Activated B cell treated with CpG ODN at 0.5 μM for 24 hours (primary cell): ENCODE results near the gene LILRA5. TPM values are rescaled to one million over a fixed set of nuclear protein-coding genes. Genes with fewer than 3 reads are reported as not detected.
A peak's percentile ranks its signal among the peaks of the same experiment; 100 is the strongest.

Experiments used
- ATAC-seq: fragments of 200-7000 bp; cut with Tn5 transposase; one replicate; pipeline ENCODE4 v1.10.0; 2021; ENCODE audit warnings: low read depth, mild to moderate bottlenecking, moderate library complexity
- CTCF ChIA-PET: fragments of 350-600 bp; sonication (Branson Sonifier 250); formaldehyde crosslinking; loops from one replicate; lab custom pipeline; 2021; ENCODE audit warnings: antibody characterized with exemption; lab: Charles Lee
- POLR2A ChIA-PET: fragments of 350-600 bp; sonication (Branson Sonifier 250); formaldehyde crosslinking; loops from one replicate; lab custom pipeline; 2021; ENCODE audit warnings: antibody characterized with exemption; lab: Charles Lee
- DNase-seq: peaks from one replicate; pipeline ENCODE4 v3.0.0; 2022
- H3K27ac Mint-ChIP-seq: one replicate; pipeline ENCODE4 v1.8.0; 2020; ENCODE audit warnings: mixed read lengths
- H3K27me3 Mint-ChIP-seq: one replicate; pipeline ENCODE4 v1.8.0; 2021; ENCODE audit warnings: mixed read lengths
- H3K36me3 Mint-ChIP-seq: one replicate; pipeline ENCODE4 v1.8.0; 2021; ENCODE audit warnings: low read depth, mixed read lengths
- H3K4me1 Mint-ChIP-seq: one replicate; pipeline ENCODE4 v1.8.0; 2021; ENCODE audit warnings: mixed read lengths
- H3K4me3 Mint-ChIP-seq: one replicate; pipeline ENCODE4 v1.8.0; 2020; ENCODE audit warnings: mild to moderate bottlenecking, mixed read lengths
- H3K9me3 Mint-ChIP-seq: one replicate; pipeline ENCODE4 v1.8.0; 2020; ENCODE audit warnings: mixed read lengths
- intact Hi-C: fragments of 100-400 bp; cut with micrococcal nuclease; formaldehyde crosslinking; loops from one replicate; pipeline ENCODE4 v1.15.1; 2024
- total RNA-seq: library from RNA; stranded (reverse); gene quantifications from 2 replicates; pipeline ENCODE4 v1.2.3, GENCODE V29; 2022
- TF ChIP-seq, protein P1 (sequence below): fragments of 200-600 bp; IDR thresholded peaks from one replicate; pipeline ENCODE4 v1.8.0; 2022; ENCODE audit warnings: antibody characterized with exemption, mild to moderate bottlenecking

LILRA5 gene
- total RNA-seq, 1 donor from 2014 or later = 1.3 TPM

DNA sequence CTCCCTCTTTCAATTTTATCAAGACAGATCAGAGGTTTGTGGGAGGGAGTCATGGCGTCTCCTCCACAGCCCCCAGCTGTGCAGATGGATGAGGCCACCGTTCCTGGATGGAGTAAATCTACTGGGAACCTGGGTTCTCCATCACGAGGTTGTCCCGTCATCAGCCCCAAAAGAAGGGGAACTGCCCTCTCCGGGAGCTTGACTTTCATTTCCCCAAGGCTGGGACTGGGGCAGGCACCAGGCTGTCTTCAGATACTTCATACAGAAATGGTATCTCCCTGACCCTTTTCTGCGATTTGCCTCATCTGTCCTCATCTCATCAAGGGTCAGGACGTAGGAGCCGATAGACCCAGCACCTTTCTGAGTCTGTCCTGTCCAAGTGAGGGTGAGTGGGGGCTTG is 41.9 kb downstream of the LILRA5 start:
- ATAC-seq (no peak), DNase-seq (no peak)
- TF ChIP-seq, protein P1, sequence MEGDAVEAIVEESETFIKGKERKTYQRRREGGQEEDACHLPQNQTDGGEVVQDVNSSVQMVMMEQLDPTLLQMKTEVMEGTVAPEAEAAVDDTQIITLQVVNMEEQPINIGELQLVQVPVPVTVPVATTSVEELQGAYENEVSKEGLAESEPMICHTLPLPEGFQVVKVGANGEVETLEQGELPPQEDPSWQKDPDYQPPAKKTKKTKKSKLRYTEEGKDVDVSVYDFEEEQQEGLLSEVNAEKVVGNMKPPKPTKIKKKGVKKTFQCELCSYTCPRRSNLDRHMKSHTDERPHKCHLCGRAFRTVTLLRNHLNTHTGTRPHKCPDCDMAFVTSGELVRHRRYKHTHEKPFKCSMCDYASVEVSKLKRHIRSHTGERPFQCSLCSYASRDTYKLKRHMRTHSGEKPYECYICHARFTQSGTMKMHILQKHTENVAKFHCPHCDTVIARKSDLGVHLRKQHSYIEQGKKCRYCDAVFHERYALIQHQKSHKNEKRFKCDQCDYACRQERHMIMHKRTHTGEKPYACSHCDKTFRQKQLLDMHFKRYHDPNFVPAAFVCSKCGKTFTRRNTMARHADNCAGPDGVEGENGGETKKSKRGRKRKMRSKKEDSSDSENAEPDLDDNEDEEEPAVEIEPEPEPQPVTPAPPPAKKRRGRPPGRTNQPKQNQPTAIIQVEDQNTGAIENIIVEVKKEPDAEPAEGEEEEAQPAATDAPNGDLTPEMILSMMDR = no peak
- H3K4me3 Mint-ChIP-seq = no peak overlapping the region
- ChIA-PET CTCF (no interaction called here), POLR2A (interaction anchor here (1.7 kb wide), 1 partner anchor 23 kb away, joined by 3 read pairs; no protein-coding TSS in a partner anchor)
- intact Hi-C loops = no loop called here
- no peaks in the 10 kb centered on the region for H3K36me3 Mint-ChIP-seq
- H3K9me3 Mint-ChIP-seq = no peaks in the 10 kb centered on the region
- H3K27ac Mint-ChIP-seq = no peak overlapping the region
- peaks cover 19% of the 10 kb centered on the region for H3K4me1 Mint-ChIP-seq
- peaks cover 16% of the 10 kb centered on the region for H3K27me3 Mint-ChIP-seq

DNA sequence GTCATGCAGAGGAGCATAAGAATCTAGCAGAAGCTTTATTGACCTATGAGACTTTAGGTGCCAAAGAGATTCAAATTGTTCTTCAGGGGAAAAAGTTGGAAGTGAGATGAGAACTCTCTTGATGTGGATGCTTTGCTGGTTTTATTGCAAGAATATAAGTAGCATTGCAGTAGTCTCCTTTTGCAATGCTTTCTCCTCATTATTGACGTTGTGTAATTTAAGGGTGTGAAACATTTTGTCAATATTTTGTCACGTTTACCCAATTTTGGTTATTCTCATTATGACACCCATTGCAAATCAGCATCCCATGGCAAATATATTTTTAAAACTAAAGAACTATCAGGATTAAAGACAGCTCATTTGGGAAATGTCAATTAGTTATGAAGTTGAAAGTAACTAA is 44.0 kb downstream of the LILRA5 start:
- ChIA-PET CTCF (interaction anchor here (1.9 kb wide), 1 partner anchor 37 kb away, joined by 3 read pairs; no protein-coding TSS in a partner anchor), POLR2A (no interaction called here)

DNA sequence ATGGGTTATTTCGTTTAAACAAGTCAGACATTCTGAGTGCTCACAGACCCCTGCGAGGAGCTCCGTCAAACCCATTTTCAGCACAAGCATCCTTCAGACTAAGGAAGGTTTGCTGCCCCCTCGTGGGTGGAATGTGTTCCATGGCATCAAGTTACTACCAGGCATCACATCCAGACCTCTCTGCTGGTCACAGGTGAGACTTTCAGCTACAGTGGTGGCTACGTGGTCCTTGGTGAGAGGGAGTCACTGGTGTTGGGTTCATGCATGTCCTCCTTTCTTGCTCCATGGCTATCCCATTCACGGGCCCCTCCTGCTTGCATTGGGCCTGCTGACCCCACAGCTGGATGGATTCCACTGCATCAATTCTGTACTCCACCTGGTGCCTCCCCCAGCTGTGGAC is 46.8 kb downstream of the LILRA5 start:
- TF ChIP-seq, protein P1 = no peak
- Mint-ChIP-seq H3K27me3 (peaks cover 19% of the 10 kb centered on the region), H3K27ac (no peak overlapping the region), H3K4me3 (no peak overlapping the region), H3K4me1 (peaks cover 3% of the 10 kb centered on the region), H3K36me3 (no peaks in the 10 kb centered on the region), H3K9me3 (no peaks in the 10 kb centered on the region)
- ChIA-PET POLR2A (interaction anchor here (0.8 to 1.3 kb wide), 2 partner anchors 19 to 23 kb away, joined by 3 to 9 read pairs; no protein-coding TSS in a partner anchor), CTCF (interaction anchor here (0.7 to 4.0 kb wide), 23 partner anchors 13 to 174 kb away, joined by 3 to 40 read pairs (median 5); partner anchors contain the start of genes LILRA5, LILRB2 and MBOAT7)
- intact Hi-C loops = loop anchor here (1.0 to 2.0 kb wide), 5 partner anchors 15 to 123 kb away; partner anchors contain the start of gene LILRB2
- DNase-seq (peak; percentile 60), ATAC-seq (peak; percentile 71)

More for the DNA sequence above, 44.0 kb downstream of the LILRA5 start:
- no peaks in the 10 kb centered on the region for H3K9me3 Mint-ChIP-seq
- intact Hi-C loops = no loop called here
- TF ChIP-seq, protein P1 = no peak
- H3K4me3 Mint-ChIP-seq = no peak overlapping the region
- DNase-seq (no peak), ATAC-seq (no peak)
- peaks cover 21% of the 10 kb centered on the region for H3K4me1 Mint-ChIP-seq
- peaks cover 24% of the 10 kb centered on the region for H3K27me3 Mint-ChIP-seq
- no peaks in the 10 kb centered on the region for H3K36me3 Mint-ChIP-seq
- no peak overlapping the region for H3K27ac Mint-ChIP-seq

DNA sequence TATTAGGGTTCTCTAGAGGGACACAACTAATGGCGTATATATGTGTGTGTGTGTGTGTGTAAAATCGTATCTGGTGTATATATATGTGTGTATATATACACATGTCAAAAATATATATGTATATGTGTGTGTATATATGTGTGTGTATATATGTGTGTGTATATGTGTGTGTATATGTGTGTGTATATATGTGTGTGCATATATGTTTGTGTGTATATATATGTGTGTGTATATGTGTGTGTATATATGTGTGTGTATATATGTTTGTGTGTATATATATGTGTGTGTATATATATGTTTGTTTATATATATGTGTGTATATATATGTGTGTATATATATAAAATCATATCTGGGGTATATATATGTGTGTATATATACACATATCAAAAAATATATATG is 50.5 kb downstream of the LILRA5 start:
- no peak overlapping the region for H3K27ac Mint-ChIP-seq
- TF ChIP-seq, protein P1 = no peak
- CTCF ChIA-PET = no interaction called here
- intact Hi-C loops = no loop called here
- ATAC-seq = no peak
- POLR2A ChIA-PET = interaction anchor here (1.0 kb wide), 1 partner anchor 77 kb away, joined by 3 read pairs; the partner anchor contains the start of gene LILRA4
- H3K27me3 Mint-ChIP-seq = peaks cover 13% of the 10 kb centered on the region
- no peaks in the 10 kb centered on the region for H3K9me3 Mint-ChIP-seq
- no peak for DNase-seq
- H3K4me3 Mint-ChIP-seq = no peak overlapping the region
- H3K36me3 Mint-ChIP-seq = no peaks in the 10 kb centered on the region
- H3K4me1 Mint-ChIP-seq = peaks cover 2% of the 10 kb centered on the region

DNA sequence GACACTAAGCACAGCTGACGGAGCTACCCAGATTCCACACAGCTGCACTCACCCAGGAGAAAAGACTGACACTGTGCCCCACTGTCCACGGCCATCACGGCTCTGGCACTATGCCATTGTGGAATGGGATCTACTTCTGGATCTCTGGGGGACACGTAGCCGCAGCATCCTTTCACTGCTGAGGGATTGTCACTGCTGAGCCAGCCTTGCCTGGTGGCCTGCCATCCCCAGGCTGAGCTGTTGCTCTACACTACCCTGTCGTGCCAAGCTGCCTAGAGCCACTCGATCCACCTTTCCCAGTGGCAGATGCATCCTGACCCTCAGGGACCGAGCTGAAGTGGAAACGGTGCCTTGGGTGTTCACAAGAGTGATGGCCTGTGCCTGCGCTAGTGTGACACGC is 50.9 kb downstream of the LILRA5 start:
- CTCF ChIA-PET = no interaction called here
- H3K27ac Mint-ChIP-seq = no peak overlapping the region
- H3K36me3 Mint-ChIP-seq = no peaks in the 10 kb centered on the region
- H3K4me1 Mint-ChIP-seq = peaks cover 2% of the 10 kb centered on the region
- DNase-seq (no peak), ATAC-seq (no peak)
- H3K27me3 Mint-ChIP-seq = peaks cover 13% of the 10 kb centered on the region
- no peaks in the 10 kb centered on the region for H3K9me3 Mint-ChIP-seq
- no peak overlapping the region for H3K4me3 Mint-ChIP-seq
- POLR2A ChIA-PET = interaction anchor here (1.0 kb wide), 1 partner anchor 77 kb away, joined by 3 read pairs; the partner anchor contains the start of gene LILRA4
- TF ChIP-seq, protein P1 = no peak
- intact Hi-C loops = no loop called here
